Sigmoid colon (tissue), 4 donors: ENCODE data around the gene DENND4A.

ENCODE experiments used
- CTCF ChIP-seq, 4 experiments: fragments of 450-650 bp in 3 of 4; fragments of 200-600 bp in 1 of 4; IDR thresholded peaks; one replicate each; pipeline ENCODE4 v1.5.1; 2016 to 2019; ENCODE audit warnings: antibody characterized with exemption in 4 of 4, mild to moderate bottlenecking in 3 of 4, moderate library complexity in 2 of 4
- EP300 ChIP-seq, 4 donors: sonication (generic); formaldehyde crosslinking; IDR thresholded peaks; one replicate each; pipeline ENCODE4 v1.6.1; 2017; ENCODE audit warnings: antibody characterized with exemption in 4 of 4

- TF ChIP-seq EP300 (IDR thresholded peaks at IDR 0.05) (no peak), CTCF (IDR thresholded peaks at IDR 0.05) (no peak)
These were observed 160.6 kb downstream of the DENND4A start for GRCh38 chr15:65631503-65631902.
